K562 (cell line): ENCODE measurements around the gene DENND2A. TPM values are rescaled to one million over a fixed set of nuclear protein-coding genes. Genes with fewer than 3 reads are reported as not detected.

Source experiments
- BCOR ChIP-seq: fragments of 450-650 bp; IDR thresholded peaks from 2 replicates; pipeline ENCODE4 v1.6.1; 2016
- CREB3 ChIP-seq: fragments of 450-650 bp; conservative IDR thresholded peaks from 2 replicates; pipeline ENCODE4 v1.6.1; 2016; ENCODE audit warnings: missing genetic modification characterization, low read depth, mild to moderate bottlenecking, missing compliant biosample characterization, moderate library complexity
- EP300 ChIP-seq: IDR thresholded peaks from 2 replicates; pipeline ENCODE4 v1.6.1; 2012; ENCODE audit warnings: low read length, improper control_type of control experiment
- FOXP1 ChIP-seq: sonication (generic); formaldehyde crosslinking; IDR thresholded peaks from 2 replicates; pipeline ENCODE4 v1.8.0; 2022; ENCODE audit warnings: mild to moderate bottlenecking, missing genetic modification reagents
- KAT8 ChIP-seq: fragments of 450-650 bp; IDR thresholded peaks from 2 replicates; pipeline ENCODE4 v1.6.1; 2016; ENCODE audit warnings: low read depth, mild to moderate bottlenecking
- MITF ChIP-seq: IDR thresholded peaks from 2 replicates; pipeline ENCODE4 v1.6.1; 2014; ENCODE audit warnings: antibody characterized with exemption
- NONO ChIP-seq, 2 experiments: fragments of 200-400 bp in 1 of 2; fragments of 450-650 bp in 1 of 2; formaldehyde crosslinking in 1 of 2; IDR thresholded peaks; 2 replicates each; pipeline ENCODE4 v1.6.1; 2017; ENCODE audit warnings: low read depth in 2 of 2, mild to moderate bottlenecking in 2 of 2, moderate library complexity in 2 of 2, low read length in 1 of 2
- ZFP30 ChIP-seq: fragments of 250-450 bp; sonication (Bioruptor Pico); IDR thresholded peaks from 2 replicates; pipeline ENCODE4 v1.8.0; 2022; ENCODE audit warnings: moderate library complexity, mild to moderate bottlenecking, inconsistent platforms, borderline replicate concordance
- ZNF707 ChIP-seq: fragments of 250-450 bp; sonication (Bioruptor Pico); conservative IDR thresholded peaks from 2 replicates; pipeline ENCODE4 v1.8.0; 2022; ENCODE audit warnings: inconsistent platforms, mild to moderate bottlenecking, moderate library complexity
- polyA plus RNA-seq, 8 experiments: library from polyadenylated mRNA; depleted of rRNA in 4 of 8; stranded (reverse) in 5 of 8; unstranded in 3 of 8; fragments of >200 nt; fragmentation: Nextera tagmentation in 2 of 8; fragmentation: Illumina TruSeq in 1 of 8; extraction: Ambion mirVana in 2 of 8; extraction: Trizol in 1 of 8; gene quantifications; 2 replicates each; pipeline versions ENCODE4 v1.2.1 to v1.2.3, GENCODE V29; 2011 to 2014; ENCODE audit warnings: inconsistent platforms in 1 of 8, missing spikeins in 1 of 8
- total RNA-seq, 7 experiments: library from RNA; depleted of rRNA in 6 of 7; stranded (reverse); fragments of >200 nt in 6 of 7; fragmentation: Illumina TruSeq in 2 of 7; extraction: Trizol in 2 of 7; gene quantifications; 2 replicates each; pipeline versions ENCODE4 v1.2.1 to v1.2.3, GENCODE V29; 2011 to 2021; ENCODE audit warnings: low replicate concordance in 1 of 7
- TF ChIP-seq, protein P1 (sequence below): fragments of 450-650 bp; IDR thresholded peaks from 2 replicates; pipeline ENCODE4 v1.6.1; 2016; ENCODE audit warnings: mild to moderate bottlenecking, moderate library complexity
- TF ChIP-seq, protein P2 (sequence below): fragments of 250-450 bp; sonication (Bioruptor Pico); IDR thresholded peaks from 2 replicates; pipeline ENCODE4 v1.5.0; 2020; ENCODE audit warnings: mild to moderate bottlenecking, borderline replicate concordance

DENND2A gene
- total and polyA plus RNA-seq, 9 of the 15 experiments (the other 6 are each of a cell fraction or from before 2014, with no cell fraction given), result not detected

DNA sequence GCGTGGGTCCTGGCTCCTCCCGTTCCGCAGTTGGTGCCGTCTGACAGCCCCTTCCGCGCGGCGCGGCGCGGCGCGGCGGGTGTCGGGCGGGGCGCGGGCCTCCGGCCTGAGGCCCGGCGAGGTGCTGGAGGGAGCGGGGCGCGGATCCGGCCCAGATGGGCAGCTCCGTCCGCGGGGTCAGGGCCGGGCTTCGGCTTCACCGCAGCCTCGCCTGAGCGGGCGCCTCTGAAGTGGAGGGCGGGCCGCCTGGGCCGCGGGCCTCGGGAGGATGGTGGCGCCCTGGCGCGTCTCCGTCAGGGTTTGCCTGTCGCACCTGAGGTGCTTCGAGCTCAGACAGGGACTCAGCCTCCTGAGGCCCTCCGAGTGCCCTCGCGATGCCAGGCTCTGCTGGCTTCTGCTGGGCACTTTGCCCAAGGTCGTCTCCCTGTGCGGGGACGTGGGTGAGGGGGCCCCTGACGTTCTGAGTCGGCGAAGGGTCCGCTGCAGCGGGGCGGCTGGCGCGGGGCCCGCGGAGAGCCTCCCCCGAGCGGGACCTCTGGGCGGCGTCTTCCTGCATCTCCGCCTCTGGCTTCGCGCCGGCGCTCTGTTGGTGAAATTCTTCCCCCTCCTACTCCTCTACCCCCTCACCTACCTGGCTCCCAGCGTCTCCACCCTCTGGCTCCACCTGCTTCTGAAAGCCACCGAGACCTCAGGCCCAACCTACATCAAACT is 32.6 kb upstream of the DENND2A start (continued):
- TF ChIP-seq, protein P1, sequence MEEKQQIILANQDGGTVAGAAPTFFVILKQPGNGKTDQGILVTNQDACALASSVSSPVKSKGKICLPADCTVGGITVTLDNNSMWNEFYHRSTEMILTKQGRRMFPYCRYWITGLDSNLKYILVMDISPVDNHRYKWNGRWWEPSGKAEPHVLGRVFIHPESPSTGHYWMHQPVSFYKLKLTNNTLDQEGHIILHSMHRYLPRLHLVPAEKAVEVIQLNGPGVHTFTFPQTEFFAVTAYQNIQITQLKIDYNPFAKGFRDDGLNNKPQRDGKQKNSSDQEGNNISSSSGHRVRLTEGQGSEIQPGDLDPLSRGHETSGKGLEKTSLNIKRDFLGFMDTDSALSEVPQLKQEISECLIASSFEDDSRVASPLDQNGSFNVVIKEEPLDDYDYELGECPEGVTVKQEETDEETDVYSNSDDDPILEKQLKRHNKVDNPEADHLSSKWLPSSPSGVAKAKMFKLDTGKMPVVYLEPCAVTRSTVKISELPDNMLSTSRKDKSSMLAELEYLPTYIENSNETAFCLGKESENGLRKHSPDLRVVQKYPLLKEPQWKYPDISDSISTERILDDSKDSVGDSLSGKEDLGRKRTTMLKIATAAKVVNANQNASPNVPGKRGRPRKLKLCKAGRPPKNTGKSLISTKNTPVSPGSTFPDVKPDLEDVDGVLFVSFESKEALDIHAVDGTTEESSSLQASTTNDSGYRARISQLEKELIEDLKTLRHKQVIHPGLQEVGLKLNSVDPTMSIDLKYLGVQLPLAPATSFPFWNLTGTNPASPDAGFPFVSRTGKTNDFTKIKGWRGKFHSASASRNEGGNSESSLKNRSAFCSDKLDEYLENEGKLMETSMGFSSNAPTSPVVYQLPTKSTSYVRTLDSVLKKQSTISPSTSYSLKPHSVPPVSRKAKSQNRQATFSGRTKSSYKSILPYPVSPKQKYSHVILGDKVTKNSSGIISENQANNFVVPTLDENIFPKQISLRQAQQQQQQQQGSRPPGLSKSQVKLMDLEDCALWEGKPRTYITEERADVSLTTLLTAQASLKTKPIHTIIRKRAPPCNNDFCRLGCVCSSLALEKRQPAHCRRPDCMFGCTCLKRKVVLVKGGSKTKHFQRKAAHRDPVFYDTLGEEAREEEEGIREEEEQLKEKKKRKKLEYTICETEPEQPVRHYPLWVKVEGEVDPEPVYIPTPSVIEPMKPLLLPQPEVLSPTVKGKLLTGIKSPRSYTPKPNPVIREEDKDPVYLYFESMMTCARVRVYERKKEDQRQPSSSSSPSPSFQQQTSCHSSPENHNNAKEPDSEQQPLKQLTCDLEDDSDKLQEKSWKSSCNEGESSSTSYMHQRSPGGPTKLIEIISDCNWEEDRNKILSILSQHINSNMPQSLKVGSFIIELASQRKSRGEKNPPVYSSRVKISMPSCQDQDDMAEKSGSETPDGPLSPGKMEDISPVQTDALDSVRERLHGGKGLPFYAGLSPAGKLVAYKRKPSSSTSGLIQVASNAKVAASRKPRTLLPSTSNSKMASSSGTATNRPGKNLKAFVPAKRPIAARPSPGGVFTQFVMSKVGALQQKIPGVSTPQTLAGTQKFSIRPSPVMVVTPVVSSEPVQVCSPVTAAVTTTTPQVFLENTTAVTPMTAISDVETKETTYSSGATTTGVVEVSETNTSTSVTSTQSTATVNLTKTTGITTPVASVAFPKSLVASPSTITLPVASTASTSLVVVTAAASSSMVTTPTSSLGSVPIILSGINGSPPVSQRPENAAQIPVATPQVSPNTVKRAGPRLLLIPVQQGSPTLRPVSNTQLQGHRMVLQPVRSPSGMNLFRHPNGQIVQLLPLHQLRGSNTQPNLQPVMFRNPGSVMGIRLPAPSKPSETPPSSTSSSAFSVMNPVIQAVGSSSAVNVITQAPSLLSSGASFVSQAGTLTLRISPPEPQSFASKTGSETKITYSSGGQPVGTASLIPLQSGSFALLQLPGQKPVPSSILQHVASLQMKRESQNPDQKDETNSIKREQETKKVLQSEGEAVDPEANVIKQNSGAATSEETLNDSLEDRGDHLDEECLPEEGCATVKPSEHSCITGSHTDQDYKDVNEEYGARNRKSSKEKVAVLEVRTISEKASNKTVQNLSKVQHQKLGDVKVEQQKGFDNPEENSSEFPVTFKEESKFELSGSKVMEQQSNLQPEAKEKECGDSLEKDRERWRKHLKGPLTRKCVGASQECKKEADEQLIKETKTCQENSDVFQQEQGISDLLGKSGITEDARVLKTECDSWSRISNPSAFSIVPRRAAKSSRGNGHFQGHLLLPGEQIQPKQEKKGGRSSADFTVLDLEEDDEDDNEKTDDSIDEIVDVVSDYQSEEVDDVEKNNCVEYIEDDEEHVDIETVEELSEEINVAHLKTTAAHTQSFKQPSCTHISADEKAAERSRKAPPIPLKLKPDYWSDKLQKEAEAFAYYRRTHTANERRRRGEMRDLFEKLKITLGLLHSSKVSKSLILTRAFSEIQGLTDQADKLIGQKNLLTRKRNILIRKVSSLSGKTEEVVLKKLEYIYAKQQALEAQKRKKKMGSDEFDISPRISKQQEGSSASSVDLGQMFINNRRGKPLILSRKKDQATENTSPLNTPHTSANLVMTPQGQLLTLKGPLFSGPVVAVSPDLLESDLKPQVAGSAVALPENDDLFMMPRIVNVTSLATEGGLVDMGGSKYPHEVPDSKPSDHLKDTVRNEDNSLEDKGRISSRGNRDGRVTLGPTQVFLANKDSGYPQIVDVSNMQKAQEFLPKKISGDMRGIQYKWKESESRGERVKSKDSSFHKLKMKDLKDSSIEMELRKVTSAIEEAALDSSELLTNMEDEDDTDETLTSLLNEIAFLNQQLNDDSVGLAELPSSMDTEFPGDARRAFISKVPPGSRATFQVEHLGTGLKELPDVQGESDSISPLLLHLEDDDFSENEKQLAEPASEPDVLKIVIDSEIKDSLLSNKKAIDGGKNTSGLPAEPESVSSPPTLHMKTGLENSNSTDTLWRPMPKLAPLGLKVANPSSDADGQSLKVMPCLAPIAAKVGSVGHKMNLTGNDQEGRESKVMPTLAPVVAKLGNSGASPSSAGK, result peak; percentile 82
- TF ChIP-seq FOXP1, result peak; percentile 57; the same call in 1 of the 2 replicates
- TF ChIP-seq BCOR, result 0 out of 2 replicates have a peak, but pooled peaks have one; percentile 35
- TF ChIP-seq MITF, result no peak
- TF ChIP-seq ZNF707 (CRISPR knock-in tag), result no peak
- TF ChIP-seq, protein P2, sequence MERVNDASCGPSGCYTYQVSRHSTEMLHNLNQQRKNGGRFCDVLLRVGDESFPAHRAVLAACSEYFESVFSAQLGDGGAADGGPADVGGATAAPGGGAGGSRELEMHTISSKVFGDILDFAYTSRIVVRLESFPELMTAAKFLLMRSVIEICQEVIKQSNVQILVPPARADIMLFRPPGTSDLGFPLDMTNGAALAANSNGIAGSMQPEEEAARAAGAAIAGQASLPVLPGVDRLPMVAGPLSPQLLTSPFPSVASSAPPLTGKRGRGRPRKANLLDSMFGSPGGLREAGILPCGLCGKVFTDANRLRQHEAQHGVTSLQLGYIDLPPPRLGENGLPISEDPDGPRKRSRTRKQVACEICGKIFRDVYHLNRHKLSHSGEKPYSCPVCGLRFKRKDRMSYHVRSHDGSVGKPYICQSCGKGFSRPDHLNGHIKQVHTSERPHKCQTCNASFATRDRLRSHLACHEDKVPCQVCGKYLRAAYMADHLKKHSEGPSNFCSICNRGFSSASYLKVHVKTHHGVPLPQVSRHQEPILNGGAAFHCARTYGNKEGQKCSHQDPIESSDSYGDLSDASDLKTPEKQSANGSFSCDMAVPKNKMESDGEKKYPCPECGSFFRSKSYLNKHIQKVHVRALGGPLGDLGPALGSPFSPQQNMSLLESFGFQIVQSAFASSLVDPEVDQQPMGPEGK (CRISPR knock-in tag), result no peak
- no peak for TF ChIP-seq ZFP30 (CRISPR knock-in tag)
- TF ChIP-seq EP300, result no peak
- no peak for TF ChIP-seq KAT8
- peak; percentile 60 to 89 for TF ChIP-seq NONO (IDR thresholded peaks at IDR 0.05; ENCODE audit: low read depth in 2 of 2, low read length in 1 of 2)
- no peak for TF ChIP-seq CREB3 (tag)
